ENCODE measurements around the gene INIP.
"Not testable (repeated sequence)": the region's sequence is repeated elsewhere in the genome, so short reads cannot be mapped to it uniquely, and the experiment has no call there.

INIP gene

DNA sequence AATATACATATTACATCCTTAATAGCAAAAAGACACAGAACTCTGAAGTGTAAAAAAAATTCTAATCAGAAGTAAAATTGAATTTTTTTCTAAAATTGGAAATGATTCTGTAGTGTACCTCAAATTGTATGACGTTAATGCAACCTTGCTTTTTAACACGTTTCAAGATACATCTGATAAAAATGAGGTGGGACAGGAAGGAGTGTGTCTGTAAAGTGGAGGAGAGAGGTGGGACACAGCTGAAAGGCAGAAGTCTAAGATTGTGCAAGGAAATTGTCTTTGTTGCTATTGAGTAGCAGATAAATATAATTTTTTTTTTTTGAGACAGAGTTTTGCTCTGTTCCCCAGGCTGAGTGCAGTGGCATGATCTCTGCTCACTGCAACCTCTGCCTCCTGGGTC, 17.0 kb upstream of the INIP start:
- no peak for DNase-seq

DNA sequence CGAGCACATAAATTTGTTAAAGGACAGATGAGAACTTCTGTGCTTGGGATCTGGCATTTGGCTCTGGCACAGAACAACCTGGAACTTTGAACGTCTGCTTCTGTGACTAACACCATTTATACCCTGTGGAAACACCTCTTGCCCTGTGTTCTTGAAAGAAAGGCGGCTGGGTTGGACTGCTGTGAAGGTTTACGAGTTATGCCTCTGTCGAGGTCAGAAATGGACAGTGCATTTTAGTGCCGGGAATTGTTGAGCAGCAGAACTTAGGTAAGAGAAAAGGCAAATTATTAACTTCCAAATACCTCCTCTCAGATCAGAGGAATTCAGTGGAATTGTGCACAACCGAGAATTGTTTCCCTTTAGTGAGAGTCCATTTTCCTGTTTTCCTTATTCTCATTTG, 14.1 kb upstream of the INIP start:
- DNase-seq: no peak

DNA sequence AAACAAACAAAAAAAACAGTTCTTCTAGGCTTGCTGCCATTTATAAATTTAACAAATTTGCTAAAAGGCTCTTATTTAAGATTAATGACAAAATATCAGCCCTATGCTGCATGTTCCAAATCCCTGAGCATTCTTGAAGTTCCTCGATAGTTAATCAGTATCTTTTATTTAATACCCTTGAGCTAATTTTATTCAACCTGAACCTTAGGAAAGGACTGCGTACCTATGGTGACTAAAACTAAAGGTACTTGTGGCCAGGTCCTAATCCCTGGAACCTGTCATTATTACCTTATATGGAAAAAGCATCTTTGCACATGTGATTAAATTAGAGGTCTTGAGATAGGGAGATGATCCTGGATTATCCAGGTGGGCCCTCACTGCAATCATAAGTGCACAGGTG, 10.5 kb upstream of the INIP start:
- DNase-seq: no peak

DNA sequence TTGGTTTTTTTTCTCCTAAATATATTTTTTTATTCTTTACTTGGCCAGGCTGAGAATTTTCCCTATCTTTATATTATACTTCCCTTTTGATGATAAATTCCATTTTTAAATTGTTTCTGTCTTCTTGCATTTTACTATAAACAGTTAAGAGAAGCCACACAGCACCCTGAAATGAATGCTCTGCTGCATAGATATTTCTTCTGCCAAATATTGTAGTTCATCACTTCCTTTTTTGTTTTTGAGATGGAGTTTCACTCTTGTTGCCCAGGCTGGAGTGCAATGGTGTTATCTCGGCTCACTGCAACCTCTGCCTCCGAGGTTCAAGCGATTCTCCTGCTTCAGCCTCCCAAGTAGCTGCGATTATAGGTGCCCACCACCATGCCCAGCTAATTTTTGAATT, 8.5 kb upstream of the INIP start:
- DNase-seq: no peak

DNA sequence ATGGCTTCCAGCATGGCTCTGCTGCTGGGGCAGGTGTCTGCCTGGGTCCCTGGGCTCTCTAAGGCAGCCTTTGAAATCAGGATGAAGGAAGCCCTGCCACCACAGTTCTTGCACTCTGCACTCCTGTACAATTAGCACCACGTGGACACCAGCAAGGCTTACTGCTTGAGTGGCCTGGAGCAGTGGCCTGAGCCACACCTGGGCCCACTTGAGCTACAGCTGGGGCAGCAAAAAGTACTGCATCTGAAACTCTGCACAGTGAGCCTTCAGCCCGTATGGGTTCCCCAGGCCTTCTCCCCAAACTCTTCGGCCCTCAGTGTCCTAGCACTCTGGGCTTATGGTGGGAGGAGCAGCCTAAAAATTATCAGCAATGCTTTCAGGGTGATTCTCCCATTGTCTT, 8.0 kb upstream of the INIP start:
- DNase-seq: no peak

DNA sequence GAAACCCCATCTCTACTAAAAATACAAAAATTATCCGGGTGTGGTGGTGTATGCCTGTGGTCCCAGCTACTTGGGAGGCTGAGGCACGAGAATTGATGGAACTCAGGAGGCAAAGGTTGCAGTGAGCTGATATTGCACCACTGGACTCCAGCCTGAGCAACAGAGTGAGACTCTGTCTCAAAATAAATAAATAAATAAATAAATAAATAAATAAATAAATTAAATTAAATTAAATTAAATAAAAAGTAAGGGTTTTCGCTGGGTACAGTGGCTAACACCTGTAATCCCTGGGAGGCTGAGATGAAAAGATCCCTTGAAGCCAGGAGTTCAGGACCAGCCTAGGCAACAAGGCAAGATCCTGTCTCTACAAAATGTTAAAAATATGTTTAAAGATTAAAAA, 4.8 kb upstream of the INIP start:
- DNase-seq: not testable (repeated sequence)

DNA sequence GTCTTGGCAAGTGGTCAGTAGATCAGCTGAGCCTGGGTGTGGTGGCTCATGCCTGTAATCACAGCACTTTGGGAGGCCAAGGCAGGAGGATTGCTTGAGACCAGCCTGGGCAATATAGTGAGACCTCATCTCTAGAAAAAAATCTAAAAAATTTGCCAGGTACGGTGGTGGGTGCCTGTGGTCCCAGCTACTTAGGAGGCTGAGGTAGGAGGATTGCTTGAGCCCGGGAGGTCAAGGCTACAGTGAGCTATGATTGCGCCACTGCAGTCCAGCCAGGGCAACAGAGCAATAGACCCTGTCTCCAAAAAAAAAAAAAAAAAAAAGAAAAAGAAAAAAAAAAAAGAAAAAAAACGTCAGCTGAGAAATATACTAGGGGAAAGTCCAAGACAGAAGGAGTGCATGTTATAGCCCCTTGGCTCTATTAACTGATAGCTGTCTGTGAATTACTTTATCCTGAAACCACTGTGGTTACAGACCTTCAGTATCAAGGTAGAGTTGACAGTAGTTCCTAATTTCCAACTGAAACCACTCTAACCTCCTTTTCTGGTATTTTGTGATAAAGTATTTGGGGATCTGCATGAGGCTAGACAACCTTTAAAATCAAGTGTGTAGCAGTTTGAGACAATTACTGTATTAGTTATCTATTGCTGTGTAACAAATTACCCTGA, 2.3 kb upstream of the INIP start:
- DNase-seq: no peak

DNA sequence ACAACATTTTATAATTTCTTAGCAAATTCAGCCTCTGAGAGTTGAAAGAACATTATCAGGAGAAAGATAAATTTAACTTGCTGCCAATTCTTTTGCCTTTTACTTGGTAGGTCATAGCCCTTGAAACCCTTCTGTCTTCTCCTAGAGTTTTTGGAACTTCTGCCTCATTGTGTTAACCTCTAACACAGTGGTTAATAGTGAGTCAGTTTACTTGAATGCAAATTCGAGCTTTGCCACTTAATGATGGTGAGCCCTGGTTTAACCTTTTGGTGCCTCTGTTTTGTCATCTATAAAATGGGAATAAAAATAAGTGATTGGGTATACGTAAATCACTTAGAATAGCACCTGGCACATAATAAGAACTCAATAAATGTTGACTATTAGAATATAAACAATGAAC, 1.8 kb upstream of the INIP start:
- DNase-seq: no peak

DNA sequence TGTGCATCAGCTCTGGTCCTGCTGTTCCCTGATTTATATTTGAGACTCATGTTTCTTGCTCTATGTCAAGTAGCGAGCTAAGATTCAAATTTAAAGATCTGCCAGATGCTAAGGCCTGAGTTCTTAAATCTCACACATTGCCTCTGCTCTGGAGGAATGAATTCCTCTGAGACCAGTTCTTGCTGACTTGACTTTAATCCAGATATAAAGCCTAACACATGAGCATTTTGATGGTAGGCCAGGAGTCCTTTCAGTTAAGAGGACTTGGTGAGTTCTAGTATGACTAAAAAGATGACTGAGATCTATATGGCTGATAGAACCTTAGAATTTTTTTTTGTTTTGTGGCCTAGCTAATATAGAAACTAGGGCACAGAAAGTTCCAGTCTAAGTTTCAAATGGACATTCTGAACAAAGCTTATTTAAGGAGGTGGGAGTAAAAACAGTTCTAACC, 1.3 kb upstream of the INIP start:
- DNase-seq: peak; percentile 40

DNA sequence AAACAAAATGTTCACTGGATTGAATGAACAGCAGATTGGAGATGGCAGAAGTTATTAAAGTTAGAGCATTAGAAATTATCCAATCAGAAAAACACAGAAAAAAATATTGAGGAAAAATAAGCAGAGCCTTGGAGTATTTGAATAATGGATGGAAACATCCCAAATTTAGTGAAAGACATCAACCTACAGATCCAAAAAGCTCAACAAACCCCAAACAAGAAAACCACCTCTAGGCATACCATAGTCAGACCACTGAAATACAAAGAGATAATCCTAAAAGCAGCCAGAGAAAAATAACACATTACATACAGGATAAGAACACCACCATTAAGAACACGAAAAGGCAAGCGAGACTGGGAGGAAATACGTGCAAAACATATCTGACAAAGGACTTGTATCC, 5.2 kb downstream of the INIP start:
- DNase-seq: no peak

DNA sequence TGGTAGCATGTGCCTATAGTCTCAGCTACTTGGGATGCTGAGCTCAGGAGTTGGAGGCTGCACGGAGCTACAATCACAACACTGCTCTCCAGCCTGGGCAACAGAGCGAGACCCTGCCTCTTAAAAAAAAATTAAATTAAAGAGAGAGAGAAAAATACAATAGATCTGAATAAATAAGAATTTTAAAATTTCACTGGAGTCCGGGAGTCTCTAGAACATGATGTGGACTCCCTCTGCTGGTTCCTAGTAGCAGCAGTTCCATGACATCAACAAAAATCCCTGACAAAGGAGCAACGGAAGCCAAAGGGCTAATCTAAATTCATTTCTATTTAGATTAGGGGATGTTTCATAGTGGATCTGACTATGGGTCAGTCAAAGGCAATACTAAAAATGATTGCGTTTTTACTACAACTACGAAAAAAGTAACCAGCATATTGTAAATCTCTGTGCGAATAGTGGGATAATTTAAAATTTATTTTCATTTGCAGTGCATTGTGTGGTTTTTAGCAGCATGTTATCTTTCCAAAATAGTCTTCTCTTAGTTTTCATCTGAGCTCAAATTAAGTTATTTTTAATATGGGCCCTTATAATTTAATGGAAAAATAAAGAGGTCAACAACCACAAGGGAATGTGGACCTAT, 6.7 kb downstream of the INIP start:
- peak; percentile 45 for DNase-seq

DNA sequence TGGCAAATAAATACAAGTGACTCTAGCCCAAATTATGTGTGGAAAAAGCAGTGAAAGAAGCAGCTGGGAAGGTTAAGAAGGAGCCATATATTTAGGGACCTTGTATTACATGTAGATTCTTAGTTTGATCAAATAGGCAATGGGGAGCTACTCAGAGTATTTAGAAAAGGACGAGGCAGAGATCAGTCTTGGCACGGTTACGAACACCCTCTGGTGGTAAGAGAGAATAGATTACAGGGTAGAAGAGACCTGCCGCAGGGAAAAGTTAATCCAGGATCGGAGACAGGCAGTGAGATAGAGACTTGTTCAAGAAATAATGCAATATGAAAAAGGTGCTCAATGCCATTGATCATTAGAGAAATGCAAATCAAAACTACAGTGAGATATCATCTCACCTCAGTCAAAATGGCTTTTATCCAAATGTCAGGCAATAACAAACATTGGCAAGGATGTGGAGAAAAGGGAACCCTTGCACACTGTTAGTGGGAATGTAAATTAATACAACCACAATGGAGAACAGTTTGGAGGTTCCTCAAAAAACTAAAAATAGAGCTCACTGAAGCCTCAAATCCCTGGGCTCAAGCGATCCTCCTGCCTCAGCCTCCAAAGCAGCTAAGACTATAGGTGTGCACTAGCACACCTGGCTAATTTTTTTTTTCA, 12.0 kb downstream of the INIP start:
- peak; percentile 67 for DNase-seq

DNA sequence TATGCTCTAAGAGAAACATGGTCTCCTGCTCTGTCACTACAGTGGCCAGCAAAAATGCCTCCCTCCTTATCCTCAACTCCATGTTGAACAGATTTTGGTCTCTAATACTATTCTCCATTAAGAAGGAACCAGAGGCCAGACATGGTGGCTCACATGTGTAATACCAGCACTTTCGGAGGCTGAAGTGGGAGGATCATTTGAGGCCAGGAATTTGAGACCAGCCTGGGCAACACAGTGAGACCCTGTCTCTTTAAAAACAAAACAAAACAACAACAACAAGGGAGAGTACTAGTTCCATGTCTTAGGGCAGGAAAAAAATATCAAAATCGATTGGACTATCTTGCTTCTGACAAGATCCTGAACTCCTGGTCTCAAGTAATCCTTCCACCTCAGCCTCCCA, 14.6 kb downstream of the INIP start:
- no peak for DNase-seq

DNA sequence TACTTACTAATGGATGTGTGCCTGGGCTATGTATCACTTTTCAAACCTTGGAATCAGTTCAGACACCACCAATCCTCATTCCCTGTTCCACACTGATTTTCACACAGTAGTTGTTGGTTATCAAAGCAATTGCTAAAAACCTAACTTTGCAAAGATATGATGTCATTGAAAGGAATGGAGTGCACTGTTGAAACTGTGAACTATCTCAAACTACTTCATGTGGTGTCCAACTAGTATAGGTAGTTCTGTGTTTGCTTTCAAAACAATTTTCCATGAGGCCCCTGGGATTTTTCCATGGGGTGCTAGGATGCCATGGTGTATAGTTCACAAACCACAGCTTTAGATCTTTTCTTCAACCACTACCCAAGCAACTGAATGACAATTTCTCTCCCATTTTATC, 17.8 kb downstream of the INIP start:
- DNase-seq: peak; percentile 39

DNA sequence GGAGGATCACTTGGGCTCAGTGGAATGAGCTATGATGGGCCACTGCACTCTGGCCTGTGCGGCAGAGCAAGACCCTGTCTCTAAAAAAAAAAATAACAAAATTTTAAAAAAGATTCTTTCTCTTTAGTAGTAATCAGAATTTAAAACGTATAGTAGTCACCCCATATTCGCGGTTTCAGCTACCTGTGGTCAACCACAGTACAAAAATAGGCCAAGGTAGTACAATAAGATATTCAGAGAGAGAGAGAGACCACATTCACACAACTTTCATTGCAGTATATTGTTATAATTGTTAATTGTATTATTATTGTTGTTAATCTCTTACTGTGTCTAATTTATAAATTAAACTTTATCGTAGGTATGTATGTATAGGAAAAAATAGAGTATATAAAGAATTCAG, 18.7 kb downstream of the INIP start:
- no peak for DNase-seq

DNA sequence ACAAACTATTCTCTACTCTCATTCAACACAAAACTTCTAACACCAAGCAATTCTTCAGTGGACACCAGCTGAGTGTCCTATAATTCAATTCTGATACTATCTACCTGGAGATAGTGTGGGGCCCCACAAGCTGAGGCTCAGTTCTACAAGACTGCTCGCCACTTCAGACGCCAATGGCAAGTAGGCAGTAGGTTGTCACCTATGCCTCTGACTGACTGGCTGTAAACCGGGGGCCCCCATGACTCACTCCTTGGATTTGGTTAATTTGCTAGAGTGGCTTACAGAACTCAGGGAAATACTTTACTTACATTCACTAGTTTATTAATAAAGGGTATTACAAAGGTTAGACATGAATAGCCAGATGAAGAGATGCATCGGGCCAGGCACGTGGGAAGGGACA, 21.5 kb downstream of the INIP start:
- DNase-seq: no peak

DNA sequence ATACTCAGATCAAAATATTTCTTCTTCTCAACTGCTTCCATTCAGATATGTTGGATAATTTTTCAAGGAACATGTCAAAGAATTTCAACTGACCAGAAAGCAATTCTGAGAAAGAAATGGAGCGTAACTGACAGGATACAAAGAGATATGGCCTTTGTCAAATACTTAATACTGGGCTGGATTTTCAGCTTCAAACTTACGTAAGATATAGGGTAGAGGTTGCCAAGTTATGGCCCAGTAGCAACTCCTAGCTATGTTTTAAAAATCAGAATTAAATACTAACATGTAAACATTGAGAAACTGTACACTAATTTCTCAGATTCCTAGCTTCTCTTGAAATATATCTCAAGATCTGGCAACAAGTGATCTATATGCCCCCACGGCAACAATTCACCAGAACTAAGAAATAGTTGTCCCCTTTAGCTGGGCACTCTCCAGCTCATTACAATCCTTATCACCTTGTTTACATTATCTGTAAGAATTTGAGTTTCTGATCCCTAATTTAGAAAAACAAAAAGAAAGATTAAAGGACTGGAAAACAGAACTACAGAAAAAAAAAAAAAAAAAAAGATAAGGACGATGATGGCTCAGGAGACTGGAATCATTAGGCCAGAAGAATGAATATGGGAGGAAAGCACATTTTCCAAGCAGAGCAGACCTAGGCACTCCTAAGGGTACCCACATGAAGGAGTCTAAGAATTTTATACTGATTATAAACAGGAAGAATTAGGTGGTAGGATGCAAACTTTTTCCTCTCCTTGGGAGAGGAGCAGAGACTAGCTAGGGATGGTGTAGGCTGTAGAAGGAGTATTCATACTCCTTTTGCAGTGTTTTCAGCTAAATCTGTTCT, 23.0 kb downstream of the INIP start:
- DNase-seq: no peak

DNA sequence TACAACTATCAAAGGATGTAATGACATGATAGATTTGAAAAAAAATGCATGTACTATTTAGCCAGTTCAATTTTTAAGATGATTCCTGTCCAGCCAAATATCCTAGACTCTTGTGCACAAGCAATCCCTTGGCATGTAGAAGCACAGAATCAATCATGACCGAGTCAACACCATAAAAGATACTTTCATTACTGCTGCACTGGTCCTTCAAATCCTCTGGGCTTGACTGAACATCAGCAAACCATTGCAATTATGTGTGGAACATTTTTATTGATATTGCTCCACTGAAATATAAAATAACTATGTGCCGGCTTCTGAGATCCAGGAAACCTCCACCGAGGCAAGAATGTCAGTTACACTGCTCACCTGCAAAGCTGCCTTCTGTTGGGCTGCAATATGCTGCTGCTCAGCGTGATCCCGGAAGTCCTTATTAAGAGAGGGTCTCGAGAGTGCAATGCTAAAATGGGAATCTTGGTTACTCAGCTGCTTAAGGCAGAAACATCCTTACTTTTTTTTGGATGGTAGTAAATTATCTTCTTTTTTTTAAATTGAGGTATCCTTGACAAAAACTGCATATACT, 28.7 kb downstream of the INIP start:
- no peak for DNase-seq

DNA sequence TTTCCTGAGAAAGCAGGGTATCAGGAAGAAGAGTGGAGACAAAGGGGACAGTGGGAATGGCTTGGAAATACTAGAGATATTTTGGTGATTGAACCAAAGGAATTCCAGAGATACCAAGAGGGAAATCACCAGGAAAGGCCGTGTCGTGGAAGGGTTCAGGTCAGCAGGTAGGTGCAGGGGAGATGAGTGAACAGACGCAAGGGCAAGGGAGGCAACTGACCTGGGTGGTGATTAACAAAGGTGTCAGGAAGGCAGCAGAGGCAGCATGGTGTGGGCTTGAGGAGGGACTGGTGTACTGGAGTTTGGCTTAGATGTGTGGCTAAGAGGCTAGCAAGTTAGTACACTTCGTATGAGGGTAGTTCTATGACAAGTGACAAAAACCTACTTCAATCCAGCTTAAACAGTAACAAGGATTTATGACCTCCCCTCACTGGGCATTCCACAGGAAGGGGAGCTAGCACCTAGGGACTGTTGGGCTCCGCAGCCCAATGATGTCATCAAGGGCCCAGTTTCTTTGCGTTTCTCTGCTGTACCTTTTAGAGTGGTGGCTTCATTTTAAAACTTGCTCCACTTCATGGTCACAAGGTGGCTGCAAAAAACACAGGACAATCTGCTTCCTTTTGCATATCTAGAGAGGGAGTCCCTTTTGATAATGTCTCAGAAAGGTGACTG, 37.0 kb downstream of the INIP start:
- DNase-seq: no peak

DNA sequence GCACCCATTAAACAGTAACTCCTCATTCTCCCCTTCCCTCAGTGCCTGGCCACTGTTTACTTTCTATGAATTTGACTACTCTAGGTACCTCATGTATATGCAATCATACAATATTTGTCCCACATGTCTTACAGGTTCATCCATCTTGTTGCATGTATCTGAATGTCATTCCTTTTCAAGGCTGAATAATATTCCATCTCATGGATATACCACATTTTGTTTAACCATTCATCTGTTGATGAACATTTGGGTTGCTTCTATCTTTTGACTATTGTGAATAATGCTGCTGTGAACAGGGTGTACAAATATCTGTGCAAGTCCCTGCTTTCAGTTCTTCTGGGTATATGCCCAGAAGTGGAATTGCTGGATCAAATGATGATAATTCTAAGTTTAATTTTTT, 40.9 kb downstream of the INIP start:
- DNase-seq: no peak

DNA sequence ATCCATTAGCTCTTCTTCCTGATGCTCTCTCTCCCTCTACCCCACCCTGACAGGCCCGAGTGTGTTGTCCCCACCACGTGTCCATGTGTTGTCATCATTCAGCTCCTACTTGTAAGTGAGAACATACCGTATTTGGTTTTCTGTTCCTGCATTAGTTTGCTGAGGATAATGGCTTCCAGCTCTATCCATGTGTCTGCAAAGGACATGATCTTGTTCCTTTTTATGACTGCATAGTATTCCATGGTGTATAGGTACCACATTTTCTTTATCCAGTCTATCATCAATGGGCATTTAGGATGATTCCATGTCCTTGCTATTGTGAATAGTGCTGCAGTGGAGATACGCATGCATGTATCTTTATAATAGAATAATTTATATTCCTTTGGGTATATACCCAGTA, 44.7 kb downstream of the INIP start:
- not testable (repeated sequence) for DNase-seq

DNA sequence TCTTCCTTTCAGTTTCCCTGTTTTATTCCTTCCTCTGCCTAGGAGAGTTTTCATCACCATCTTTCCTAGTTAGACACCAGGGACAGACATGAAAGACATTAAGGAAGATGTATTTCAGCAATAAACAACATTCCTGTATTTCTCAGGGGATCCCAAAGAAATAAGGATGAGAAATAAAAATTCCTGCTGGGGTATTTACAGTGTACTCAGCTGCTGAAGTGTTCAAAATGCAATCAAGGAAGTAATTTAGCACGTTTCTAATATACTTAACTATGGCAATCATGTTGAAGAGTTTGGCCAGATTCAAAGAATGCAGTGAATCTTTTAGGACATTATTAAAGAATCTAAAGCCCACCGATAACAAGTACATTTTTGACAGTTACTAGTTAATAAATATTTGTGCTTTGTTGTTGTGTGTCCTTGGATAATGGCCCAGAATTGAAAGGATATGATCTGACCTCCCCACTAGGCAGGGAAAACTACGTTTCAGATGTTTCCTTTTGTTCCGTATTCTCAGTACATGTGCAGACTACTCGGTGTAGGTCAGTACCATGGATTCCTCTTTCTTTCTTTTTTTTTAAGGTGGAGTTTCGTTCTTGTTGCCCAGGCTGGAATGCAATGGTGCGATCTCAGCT, 46.8 kb downstream of the INIP start:
- DNase-seq: no peak
